BLaER1 (cell line): ENCODE data around the gene TEX14.

ENCODE experiments used
- H3K27ac ChIP-seq: shearing (Covaris generic); formaldehyde crosslinking; 2 replicates; pipeline ENCODE4 v1.8.1; 2022
- H3K27me3 ChIP-seq: shearing (Covaris generic); formaldehyde crosslinking; 2 replicates; pipeline ENCODE4 v1.8.1; 2022
- H3K36me3 ChIP-seq: shearing (Covaris generic); formaldehyde crosslinking; 2 replicates; pipeline ENCODE4 v1.8.1; 2022
- H3K4me1 ChIP-seq: shearing (Covaris generic); formaldehyde crosslinking; 2 replicates; pipeline ENCODE4 v1.8.1; 2022
- H3K4me2 ChIP-seq: shearing (Covaris generic); formaldehyde crosslinking; 2 replicates; pipeline ENCODE4 v1.8.1; 2022
- H3K4me3 ChIP-seq: shearing (Covaris generic); formaldehyde crosslinking; 2 replicates; pipeline ENCODE4 v1.8.1; 2022
- H3K9ac ChIP-seq: shearing (Covaris generic); formaldehyde crosslinking; 2 replicates; pipeline ENCODE4 v1.8.1; 2022
- H3K9me3 ChIP-seq: shearing (Covaris generic); formaldehyde crosslinking; 2 replicates; pipeline ENCODE4 v1.8.1; 2022
- H4K20me1 ChIP-seq: shearing (Covaris generic); formaldehyde crosslinking; 2 replicates; pipeline ENCODE4 v1.8.1; 2022
- Cebpa-rat ChIP-seq: shearing (Covaris generic); IDR thresholded peaks from 2 replicates; pipeline ENCODE4 v1.8.1; 2022

Gene TEX14

GRCh38 chr17:58703916-58704286 is 12.1 kb upstream of the TEX14 start:
- H3K27ac ChIP-seq: no peak overlapping the region
- TF ChIP-seq Cebpa-rat: no peak
- H3K9me3 ChIP-seq: no peaks in the 10 kb centered on the region

DNA sequence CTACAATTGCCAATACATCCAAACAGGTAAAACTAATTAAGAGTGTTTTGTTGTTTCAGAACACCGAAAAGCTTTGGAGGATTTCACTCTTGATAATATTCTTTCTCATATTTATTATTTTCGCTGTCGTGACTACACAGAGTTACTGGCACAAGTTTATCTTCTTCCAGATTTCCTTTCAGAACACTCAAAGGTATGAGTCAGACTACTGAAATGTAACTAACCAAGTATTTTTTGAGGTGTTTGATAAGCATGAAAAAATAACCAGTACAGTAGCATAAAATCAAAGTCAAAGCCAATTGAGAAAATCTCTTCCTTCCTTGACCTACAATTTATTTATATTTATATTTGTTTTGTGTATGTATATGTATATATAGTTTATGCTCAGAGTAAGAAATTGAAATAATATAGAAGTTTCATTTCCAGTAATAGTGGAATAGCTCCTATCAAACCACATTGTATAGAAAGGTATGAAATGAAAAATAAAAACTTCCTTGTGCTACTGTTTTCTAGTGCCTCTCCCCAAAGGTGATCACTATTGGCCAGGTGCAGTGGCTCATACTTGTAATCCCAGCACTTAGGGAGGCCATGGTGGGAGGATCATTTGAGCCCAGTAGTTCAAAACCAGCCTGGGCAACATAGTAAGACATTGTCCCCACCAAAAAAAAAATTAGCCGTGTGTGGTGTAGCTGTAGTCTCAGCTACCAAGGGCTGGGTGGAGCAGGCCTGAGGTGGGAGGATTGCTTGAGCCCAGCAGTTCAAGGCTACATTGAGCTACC is 11.5 kb upstream of the TEX14 start:
- no peak overlapping the region for H3K27ac ChIP-seq
- no peak overlapping the region for H3K4me3 ChIP-seq

More at GRCh38 chr17:58703916-58704286, 12.1 kb upstream of the TEX14 start:
- Histone ChIP-seq H3K4me3 (no peak overlapping the region), H4K20me1 (no peaks in the 10 kb centered on the region), H3K9ac (no peak overlapping the region), H3K4me1 (peaks cover 13% of the 10 kb centered on the region), H3K27me3 (no peaks in the 10 kb centered on the region), H3K36me3 (peaks cover 91% of the 10 kb centered on the region), H3K4me2 (no peak overlapping the region)

GRCh38 chr17:58702708-58703107 is 10.9 kb upstream of the TEX14 start:
- Histone ChIP-seq H3K36me3 (peaks cover 98% of the 10 kb centered on the region), H3K9me3 (no peaks in the 10 kb centered on the region)

More for the DNA sequence above, 11.5 kb upstream of the TEX14 start:
- Histone ChIP-seq H3K36me3 (peaks cover 97% of the 10 kb centered on the region), H4K20me1 (no peaks in the 10 kb centered on the region), H3K9ac (no peak overlapping the region), H3K4me2 (no peak overlapping the region), H3K4me1 (peaks cover 13% of the 10 kb centered on the region), H3K9me3 (no peaks in the 10 kb centered on the region), H3K27me3 (no peaks in the 10 kb centered on the region)
- no peak for TF ChIP-seq Cebpa-rat

GRCh38 chr17:58702045-58702476 is 10.2 kb upstream of the TEX14 start:
- H3K36me3 ChIP-seq: peaks cover 98% of the 10 kb centered on the region
- H3K4me1 ChIP-seq: peaks cover 10% of the 10 kb centered on the region
- H4K20me1 ChIP-seq: no peaks in the 10 kb centered on the region
- no peak overlapping the region for H3K9ac ChIP-seq
- no peaks in the 10 kb centered on the region for H3K9me3 ChIP-seq
- no peaks in the 10 kb centered on the region for H3K27me3 ChIP-seq
- H3K27ac ChIP-seq: no peak overlapping the region
- no peak overlapping the region for H3K4me3 ChIP-seq
- TF ChIP-seq Cebpa-rat: no peak
- no peak overlapping the region for H3K4me2 ChIP-seq

More at GRCh38 chr17:58702708-58703107, 10.9 kb upstream of the TEX14 start:
- H4K20me1 ChIP-seq: no peaks in the 10 kb centered on the region
- peaks cover 13% of the 10 kb centered on the region for H3K4me1 ChIP-seq
- no peak overlapping the region for H3K27ac ChIP-seq
- no peak for TF ChIP-seq Cebpa-rat
- no peak overlapping the region for H3K4me3 ChIP-seq
- H3K9ac ChIP-seq: no peak overlapping the region
- no peaks in the 10 kb centered on the region for H3K27me3 ChIP-seq
- H3K4me2 ChIP-seq: no peak overlapping the region

GRCh38 chr17:58699771-58700170 is 7.9 kb upstream of the TEX14 start:
- H3K36me3 ChIP-seq: peaks cover 99% of the 10 kb centered on the region
- H4K20me1 ChIP-seq: no peaks in the 10 kb centered on the region
- peaks cover 2% of the 10 kb centered on the region; the same call in 1 of the 2 replicates for H3K4me1 ChIP-seq
- H3K4me2 ChIP-seq: no peak overlapping the region
- H3K9me3 ChIP-seq: no peaks in the 10 kb centered on the region
- no peak for TF ChIP-seq Cebpa-rat
- H3K27me3 ChIP-seq: no peaks in the 10 kb centered on the region
- no peak overlapping the region for H3K4me3 ChIP-seq
- H3K9ac ChIP-seq: no peak overlapping the region
- H3K27ac ChIP-seq: no peak overlapping the region

DNA sequence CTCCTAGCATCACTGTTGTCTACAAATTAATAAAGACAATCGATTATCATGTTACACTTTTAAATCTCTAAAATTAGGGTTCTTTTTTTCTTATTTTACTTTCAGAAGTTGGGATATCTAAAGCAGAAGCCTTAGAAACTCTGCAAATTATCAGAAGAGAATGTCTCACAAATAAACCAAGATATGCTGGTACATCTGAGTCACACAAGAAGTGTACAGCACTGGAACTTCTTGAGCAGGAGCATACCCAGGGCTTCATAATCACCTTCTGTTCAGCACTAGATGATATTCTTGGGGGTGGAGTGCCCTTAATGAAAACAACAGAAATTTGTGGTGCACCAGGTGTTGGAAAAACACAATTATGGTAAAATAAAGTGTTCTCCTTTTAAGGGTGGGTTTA is 3.0 kb upstream of the TEX14 start:
- no peaks in the 10 kb centered on the region for H3K27me3 ChIP-seq
- peaks cover 51% of the 10 kb centered on the region for H3K36me3 ChIP-seq
- peaks cover 4% of the 10 kb centered on the region; the same call in 1 of the 2 replicates for H3K9me3 ChIP-seq
- no peak for TF ChIP-seq Cebpa-rat
- no peak overlapping the region for H3K27ac ChIP-seq
- H4K20me1 ChIP-seq: no peaks in the 10 kb centered on the region
- H3K4me1 ChIP-seq: peaks cover 23% of the 10 kb centered on the region
- H3K9ac ChIP-seq: no peak overlapping the region
- H3K4me3 ChIP-seq: no peak overlapping the region
- peak overlapping the region; percentile 88; the same call in 1 of the 2 replicates for H3K4me2 ChIP-seq

DNA sequence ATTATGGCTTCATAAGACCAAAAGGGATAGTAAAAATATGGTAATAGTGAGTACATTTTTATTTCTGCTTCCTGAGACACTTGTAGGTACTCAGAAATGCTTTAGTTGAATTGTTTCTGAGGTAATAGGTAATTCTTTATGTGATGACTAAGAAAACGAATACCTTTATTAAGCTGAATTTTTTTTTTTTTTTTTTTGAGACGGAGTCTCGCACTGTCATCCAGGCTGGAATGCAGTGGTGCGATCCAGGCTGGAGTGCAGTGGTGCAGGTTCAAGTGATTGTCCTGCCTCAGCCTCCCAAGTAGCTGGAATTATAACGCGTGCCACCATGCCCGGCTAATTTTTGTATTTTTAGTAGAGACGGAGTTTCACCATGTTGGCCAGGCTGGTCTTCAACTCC is 2.5 kb upstream of the TEX14 start:
- Histone ChIP-seq H3K4me2 (peak overlapping the region; percentile 88), H4K20me1 (no peaks in the 10 kb centered on the region), H3K27ac (no peak overlapping the region), H3K36me3 (peaks cover 46% of the 10 kb centered on the region), H3K9me3 (peaks cover 4% of the 10 kb centered on the region; the same call in 1 of the 2 replicates), H3K27me3 (no peaks in the 10 kb centered on the region), H3K9ac (no peak overlapping the region), H3K4me1 (peaks cover 23% of the 10 kb centered on the region), H3K4me3 (no peak overlapping the region)
- TF ChIP-seq Cebpa-rat: no peak

- no peaks in the 10 kb centered on the region for H3K27me3 ChIP-seq
- H3K9me3 ChIP-seq: peaks cover 4% of the 10 kb centered on the region; the same call in 1 of the 2 replicates
- H3K4me2 ChIP-seq: peak overlapping the region; percentile 88
- peak overlapping the region; percentile 93; the same call in 1 of the 2 replicates for H3K9ac ChIP-seq
- no peaks in the 10 kb centered on the region for H4K20me1 ChIP-seq
- H3K36me3 ChIP-seq: peaks cover 40% of the 10 kb centered on the region
- H3K27ac ChIP-seq: no peak overlapping the region
- peak overlapping the region; percentile 79 for H3K4me3 ChIP-seq
- TF ChIP-seq Cebpa-rat: no peak
- peaks cover 23% of the 10 kb centered on the region for H3K4me1 ChIP-seq
Measured at GRCh38 chr17:58693751-58694150, 1.9 kb upstream of the TEX14 start.

- Histone ChIP-seq H3K4me1 (peaks cover 23% of the 10 kb centered on the region), H3K27me3 (no peaks in the 10 kb centered on the region), H3K36me3 (peaks cover 35% of the 10 kb centered on the region), H3K9ac (peak overlapping the region; percentile 93), H3K27ac (peak overlapping the region; percentile 86), H4K20me1 (no peaks in the 10 kb centered on the region), H3K9me3 (peaks cover 4% of the 10 kb centered on the region; the same call in 1 of the 2 replicates), H3K4me2 (peak overlapping the region; percentile 88), H3K4me3 (peak overlapping the region; percentile 79)
- TF ChIP-seq Cebpa-rat: no peak
Measured at GRCh38 chr17:58693208-58693607, 1.4 kb upstream of the TEX14 start.
